GM21390 (cell line): ENCODE results near the gene AMFR.

Experiments
- ATAC-seq: cut with Tn5 transposase; IDR thresholded peaks from one replicate; pipeline ENCODE4 v1.9.1; 2021; ENCODE audit not compliant: unreplicated experiment

AMFR gene

DNA sequence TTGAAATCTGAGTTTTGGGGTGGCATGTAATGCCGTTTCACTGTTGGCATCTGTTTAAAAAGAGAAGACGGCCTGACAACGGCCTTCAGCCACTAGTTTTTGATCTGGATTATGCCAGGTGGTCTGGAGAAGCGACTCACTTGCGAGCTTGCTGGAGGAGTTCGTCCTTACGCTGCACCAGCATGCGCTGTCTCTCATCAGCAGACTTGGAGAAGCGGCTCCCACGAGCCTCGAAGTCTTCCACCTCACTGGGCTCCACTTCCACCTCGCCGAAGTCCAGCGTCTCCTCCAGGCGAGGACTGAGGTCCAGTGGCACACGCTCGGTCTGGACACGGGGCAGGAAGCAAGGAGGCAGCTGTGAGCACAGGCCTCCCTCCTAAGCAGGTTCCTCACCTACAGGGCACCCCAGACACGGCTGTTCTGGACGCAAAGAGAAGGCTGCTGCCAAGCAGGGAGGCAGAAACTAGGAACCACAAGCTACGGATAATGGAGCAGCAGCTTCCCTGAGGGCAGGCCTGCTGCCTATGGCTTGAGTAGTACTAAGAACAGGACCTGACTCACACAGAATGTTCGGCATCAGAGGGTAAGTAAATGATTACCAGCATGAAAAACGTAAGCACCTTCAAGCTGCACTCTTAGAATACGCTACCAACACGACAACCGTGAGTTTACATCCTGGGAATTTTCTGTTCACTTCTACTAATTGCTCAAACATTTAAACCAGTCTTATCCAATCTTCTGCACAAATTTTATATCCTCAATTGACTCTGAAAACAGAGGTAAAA, 61.4 kb downstream of the AMFR start:
- ATAC-seq: no peak

DNA sequence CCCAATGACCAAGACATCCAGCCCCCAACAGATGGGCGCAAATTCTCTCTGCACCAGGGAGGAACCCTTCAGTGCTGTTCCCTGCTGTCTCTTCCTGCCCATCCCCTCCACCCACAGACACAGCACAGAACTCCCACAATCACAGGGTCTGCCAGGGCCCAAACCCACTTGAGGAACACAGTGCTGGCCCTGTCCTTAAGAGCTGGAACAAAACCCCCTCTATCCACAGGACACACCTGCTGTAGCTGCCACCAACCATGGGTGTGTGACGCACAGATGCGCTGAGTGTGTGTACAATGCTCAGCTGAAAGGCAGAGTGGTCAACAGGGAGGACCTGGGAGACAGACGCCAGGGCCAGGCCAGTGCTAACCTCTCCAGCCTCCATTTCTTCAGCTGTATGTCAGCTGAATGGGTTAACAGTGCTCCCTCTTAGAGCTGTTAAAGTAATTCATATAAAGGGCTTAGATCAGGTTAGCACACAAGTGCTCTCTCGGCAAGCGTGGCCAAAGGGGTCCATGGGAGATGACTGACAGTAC, 62.1 kb downstream of the AMFR start:
- ATAC-seq: no peak

DNA sequence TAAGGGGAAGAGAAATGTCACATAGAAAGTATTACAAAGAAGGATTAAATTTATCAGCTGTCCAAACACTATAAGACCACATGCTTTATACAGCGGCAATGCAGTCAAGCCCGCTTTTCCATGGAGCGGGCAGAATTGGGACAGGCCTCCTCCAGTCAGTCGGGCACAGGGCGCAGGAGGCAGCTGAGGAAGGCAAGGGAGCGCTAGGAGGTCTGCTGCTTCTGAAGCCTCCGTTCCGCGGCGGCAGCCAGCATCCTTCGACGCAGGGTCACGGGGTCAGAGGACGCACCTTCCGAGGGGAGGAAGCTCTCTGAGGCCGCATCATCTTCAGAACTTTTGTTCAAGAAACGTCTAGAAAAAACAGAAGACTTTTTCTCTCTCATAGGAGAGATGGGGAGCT, 62.6 kb downstream of the AMFR start:
- ATAC-seq: no peak

DNA sequence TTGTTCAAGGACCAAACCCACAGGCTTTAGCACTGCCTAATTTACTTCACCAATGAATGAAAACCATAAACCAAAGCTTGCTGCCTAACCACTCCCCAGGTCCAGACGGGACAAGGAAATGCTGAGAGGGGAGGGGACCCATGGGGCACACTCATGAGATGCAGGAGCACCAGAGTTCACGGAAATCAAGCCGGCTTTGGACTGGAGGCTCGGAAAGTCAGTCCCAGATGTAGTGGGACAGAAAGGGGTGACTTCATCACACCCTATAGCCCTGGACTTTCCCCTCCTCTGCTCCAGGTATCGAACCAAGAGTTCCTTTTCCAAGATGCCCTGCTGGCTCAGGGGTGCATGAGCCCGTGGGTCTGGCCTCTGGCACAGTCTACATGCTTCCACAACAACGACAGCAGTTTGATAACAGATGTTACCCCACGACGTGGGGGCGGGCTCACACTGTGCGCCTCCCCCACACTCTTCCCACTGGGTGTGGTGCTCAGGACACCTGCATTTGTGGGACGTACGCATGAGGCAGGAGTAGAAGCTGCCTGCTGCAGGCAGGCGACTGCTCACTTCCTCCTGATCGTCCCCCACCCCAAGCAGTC, 63.2 kb downstream of the AMFR start:
- ATAC-seq: no peak

DNA sequence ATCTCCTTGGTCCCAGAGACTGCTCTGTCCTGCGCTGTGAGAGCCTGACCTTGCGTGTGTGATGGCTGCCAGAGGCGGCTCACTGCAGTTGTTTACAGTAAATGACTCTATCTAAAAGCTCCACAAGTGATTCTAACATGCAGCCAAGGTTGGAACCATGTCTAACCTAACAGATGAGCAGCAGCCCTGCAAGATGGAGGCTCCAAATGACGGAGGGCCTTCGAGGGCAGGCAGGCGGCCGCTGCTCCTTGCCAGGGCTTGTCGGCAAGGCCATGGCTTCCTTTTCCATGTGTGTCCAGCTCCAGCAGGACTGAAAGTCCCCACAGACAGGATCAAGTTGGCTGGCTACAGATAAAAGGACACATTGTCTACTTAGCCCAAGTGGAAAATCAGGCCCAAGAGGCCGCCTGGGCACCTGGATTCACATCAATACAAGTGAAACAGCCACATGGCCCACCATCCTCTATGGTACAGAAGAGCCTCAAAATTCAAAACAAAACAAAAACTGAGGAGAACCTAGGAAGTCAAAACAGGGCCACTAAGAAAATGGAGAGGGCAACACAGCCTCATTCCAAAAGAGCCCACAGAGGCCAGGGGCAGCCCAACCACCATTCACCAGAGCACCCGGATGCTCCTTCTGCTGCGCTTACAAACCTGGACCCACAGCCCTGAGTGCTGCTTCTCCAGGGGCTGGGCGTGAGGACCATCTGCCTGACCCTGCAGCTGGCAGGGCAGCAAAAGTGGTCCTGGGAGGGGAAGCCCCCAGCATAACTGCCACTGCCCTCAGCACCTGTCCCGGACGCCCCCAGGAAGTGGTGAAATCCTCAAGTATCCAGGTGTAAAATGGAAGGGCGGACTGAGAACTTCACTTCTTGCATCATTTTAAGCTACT, 65.0 kb downstream of the AMFR start:
- ATAC-seq: no peak

DNA sequence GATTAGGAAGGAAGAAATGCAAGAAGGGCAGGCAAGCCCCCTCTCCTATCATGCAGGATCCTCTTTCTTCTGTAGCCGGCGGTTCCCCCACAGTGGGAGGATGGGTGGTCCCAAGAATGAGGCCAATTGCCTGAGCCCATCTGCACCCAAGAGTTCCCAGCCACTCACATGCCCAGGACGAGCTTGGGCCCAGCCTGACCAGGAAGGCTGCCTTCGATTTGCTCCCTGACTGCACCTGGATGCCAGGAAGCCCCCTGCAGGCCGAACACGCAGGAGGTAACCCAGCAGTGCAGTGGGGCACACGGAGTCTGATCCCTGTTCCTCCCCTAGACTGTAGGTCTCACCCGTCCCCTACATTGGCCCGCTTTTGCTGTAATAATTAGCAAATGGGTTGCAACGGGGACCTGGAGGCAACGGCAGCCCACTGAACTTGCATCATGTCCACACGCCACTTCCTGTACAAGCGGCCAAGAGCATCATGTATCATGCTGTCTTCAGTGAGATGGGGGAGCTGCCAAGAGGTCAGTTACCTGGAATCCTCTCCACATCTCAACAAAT, 67.5 kb downstream of the AMFR start:
- no peak for ATAC-seq

DNA sequence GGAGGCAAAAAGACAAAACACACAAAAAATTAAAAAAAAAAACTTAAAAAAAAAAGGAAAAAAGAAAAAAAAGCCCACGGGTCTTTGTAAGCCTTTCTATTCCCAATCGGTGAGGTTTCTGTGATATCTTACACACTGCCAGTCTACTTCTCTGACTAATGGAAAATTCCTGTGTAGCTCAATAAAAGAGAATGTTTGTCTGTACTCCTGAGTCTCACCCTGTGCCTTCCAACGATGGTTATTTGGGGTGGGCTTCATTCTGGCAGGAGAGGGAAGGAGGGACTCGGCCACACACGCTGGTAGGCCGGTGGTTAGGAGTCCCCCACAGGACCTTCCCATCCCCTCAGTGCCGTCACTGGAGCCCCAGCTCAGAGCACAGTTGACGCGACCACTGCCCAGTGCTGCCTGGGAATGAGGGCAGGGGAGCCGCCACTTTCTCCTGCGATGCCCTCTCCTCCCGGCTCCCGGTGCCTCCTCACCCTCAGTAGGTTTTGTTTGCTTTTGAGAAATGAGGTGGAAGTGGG, 68.0 kb downstream of the AMFR start:
- ATAC-seq: no peak

DNA sequence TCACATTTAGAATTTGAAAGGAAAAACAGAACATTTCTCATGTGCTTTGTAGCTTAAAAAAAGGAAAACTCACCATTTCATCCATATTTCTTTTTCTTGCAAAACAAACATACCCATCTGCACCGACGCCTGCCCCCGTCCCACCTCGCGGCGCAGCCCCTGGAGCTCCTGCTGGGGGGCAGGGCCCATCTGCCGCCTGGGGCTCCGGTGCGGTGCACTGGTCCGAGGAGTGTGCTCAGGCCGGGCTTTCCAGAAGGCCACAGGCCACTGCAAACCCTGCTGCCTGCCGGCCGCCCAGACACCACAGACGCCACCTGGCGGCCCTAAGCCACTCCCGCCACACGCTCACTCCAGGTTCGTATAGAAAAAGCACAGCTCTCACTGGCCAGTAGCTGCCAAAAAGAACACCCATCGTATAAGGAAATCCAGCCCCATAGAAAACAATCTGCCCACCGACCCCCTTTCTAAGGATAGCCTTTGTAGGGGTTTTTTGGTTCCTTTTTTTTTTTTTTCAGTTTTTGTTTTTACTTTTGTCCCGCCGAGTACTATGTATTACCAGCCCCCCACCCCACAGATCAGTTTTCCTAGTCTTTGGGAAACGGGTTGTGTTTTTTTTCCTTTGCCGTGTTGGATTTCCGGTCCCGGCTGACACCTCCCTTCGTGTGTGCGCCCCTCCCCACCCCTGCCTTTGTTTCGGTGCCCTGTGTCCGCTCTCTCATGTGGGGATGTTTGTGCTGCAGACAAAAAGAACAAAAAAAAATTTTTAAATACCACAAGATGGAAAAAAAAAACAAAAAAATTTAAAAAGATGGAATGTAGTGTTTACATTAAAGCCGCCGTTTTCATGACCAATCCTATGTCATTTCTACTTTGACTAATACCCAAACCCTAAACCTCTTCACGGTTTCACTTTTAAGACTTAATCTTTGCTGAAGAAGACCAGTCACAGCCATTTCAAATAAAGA, 68.8 kb downstream of the AMFR start:
- peak; percentile 94 for ATAC-seq

DNA sequence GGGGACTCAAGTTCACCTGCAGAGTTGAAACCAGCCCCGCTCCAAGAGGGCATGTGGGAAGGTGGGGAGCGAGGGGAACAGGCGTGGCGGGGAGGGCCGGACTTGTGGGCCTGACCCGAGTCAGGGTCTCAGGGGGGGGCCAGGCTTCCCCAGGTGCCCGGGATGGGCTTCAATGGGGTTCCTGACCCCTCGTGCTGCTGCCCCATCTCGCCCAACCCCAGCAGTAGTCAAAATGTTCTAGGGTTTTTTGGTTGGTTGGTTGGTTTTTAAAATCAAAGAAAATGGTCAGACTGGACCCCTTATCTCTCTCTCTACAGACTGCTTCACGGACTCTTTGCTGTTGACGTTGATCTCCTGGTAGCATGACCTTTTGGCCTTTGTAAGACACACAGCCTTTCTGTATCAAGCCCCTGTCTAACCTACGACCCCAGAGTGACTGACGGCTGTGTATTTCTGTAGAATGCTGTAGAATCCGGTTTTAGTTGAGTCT, 69.5 kb downstream of the AMFR start:
- ATAC-seq: no peak

DNA sequence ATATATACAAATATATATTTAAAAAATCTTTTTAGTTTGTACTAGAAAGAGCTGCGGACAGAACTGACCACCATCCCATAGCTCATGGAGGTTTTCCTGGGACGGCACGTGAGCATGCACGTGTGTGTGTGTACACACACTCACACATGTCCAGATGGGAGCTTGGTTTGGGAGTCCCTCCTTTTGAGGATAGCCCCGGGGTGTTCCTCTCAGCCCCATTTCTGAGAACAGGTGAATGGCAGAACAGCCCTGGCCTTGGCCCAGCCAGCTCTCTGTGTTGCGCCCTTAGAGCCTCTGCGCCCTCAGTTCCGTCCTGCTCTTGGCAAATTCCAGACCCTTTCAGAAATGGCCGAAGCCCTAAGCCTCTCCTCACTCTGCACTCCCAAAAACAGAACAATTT, 70.1 kb downstream of the AMFR start:
- no peak for ATAC-seq

DNA sequence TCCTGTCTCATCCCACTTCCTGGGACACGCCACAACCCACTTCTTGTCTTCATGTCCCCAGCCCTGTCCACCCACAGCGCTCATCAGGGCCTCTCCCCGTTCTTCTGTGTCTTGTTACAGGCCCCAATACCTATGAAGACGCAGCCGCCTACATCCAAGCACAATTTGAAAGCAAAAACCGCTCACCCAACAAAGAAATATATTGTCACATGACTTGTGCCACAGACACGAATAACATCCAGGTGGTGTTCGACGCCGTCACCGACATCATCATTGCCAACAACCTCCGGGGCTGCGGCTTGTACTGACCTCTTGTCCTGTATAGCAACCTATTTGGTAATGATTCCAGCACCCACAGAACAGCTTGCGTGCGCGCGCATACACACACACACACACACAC, 70.6 kb downstream of the AMFR start:
- no peak for ATAC-seq

DNA sequence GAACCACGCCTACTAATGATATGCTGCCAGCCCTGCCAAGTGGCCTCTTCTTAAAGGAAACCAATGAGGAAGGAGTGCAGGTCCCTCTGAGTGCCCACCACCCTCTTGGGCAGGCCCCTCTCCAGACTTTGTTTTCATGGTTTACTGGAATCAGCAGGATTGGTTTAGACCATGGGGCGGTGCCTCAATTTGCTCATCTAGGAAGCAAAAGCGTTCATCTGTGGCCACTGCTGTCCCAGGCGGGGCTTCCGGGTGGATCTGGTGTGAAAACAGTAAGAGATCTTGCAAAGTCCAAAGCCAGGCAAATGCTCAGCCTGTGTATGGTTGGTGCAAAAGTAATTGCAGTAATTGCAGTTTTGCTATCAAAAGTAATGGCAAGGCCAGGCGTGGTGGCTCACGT, 71.3 kb downstream of the AMFR start:
- ATAC-seq: no peak

DNA sequence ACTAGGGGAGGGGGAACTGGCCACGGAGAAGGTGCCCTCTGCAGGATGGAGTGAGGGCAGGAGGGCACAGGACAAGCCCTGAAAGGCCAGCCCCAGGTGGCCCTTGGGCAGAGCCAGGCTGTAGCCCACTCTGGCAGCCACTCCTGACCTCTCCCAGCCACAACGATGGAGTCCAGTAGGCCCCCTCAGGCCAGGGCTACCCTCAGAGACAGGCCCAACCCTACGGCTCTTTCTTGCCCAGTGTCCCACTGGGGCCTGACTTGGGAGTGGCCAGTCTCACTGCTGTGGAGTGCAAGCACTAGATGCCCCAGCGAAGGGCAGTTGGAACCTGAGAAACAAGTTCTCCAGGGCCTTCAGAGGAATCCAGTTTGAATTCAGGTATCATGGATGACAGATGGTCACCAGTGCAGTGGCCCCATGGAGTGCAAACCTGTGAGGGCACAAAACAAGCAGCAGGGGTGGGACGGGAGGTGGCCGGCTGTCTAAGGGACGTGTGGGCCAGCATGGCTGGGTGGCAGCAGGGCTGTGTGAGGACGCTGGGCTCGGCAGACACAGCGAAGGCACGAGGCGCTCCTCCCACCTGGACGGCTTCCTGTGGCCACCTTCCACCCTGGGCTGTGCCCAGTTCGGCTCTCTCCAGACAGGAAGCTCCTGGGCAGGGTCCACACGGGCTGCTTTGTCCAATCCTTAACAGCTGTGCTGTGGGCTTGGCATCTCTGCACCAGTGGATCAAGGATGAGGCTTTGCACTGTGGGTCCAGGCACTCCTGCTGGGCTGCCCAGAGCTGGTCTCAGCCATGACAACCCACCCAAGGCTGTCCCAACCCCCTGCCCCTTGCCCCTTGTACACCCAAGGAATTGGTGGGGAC, 72.1 kb downstream of the AMFR start:
- no peak for ATAC-seq

DNA sequence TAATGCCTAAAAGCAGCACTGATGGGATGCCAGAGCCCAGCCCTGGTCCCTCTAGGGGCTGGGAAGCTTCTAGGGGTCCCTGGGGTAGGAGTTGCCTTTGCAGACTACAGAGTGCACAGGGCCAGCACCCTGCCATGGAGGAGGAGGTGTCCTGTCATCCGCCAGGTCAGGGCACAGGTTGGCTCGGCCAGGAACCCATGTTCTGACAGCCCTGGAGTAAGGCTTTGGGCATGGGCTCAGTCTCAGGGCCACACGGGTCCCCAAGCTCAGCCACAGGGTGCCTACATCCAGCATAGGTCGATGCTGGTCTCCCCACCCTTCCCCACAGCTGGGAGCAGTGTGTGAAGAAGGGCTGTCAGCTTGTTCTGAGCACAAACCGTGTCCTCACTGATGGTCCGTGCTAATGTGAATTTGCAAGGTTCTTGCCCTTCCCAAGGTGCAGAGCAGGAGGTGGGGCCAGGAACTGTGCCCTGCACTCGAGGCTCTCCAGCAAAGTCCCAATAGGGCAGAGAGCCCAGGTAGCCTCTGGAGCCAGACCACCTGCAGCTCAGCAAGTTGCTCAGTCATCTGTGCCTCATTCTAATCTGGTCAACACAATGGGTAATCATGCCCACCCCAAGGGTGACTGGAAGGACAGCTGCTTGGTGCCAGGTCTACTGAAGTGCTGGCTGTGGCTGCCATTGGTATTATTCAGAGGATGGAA, 72.8 kb downstream of the AMFR start:
- ATAC-seq: no peak

DNA sequence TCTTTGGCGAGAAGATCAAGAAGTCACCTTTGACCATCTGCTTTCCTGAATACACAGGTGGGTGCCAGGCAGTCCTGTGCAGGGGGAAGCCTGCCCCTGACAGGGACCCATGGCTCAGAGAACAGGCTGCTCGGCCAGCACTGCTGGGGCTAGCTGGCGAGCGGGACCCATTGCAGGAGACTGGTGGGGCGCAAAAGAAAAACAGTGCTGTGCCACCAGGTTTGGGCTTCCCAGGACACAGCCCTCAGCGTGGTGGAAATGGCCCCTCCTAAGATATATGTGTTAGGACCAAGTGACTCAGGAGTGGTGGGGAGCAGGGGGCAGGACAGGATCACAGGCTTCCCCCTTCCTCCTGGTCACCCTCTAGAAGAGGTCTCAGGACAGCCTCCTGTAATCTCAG, 73.9 kb downstream of the AMFR start:
- no peak for ATAC-seq

DNA sequence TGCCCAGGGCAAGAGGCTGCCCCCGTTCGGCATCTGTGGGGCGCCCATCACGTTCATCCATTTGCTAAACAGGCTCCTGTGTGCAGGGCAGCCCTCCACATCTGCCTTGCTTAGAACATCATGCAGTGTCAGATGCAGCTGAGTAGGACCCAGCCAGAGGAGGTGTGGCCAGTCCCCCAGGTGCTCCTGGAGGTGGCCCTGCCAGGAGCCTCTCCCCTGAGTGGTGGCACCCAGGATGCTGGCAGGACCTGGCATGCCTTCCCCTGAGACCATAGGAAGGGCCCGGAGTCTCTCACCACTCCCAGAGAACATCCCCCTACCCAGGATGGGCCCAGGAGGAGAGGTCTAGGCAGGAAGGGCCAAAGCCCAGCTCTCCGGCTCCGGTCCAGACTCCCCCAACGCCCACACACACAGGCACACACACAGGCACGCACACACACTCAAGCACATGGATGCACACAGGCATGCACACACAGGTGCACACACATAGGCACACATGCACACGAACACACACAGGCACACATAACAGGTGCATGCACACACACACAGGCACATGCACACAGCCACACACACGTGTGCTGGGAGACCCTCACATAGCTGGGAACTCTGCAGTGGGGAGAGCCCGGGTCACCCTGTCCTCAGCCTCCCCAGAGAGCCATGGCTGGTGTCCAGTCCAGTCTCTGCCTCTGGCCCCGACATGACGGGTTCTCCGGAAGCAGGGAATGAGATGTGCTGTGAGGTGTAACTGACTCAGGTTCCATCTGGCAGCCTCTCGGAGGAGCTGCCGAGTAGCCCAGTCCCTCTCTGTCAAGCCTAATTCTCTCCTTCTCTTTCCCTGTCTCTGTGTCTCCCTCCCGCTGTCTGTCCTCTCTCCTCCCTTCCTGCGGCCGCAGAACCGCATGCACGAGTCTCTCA, 74.6 kb downstream of the AMFR start:
- no peak for ATAC-seq

DNA sequence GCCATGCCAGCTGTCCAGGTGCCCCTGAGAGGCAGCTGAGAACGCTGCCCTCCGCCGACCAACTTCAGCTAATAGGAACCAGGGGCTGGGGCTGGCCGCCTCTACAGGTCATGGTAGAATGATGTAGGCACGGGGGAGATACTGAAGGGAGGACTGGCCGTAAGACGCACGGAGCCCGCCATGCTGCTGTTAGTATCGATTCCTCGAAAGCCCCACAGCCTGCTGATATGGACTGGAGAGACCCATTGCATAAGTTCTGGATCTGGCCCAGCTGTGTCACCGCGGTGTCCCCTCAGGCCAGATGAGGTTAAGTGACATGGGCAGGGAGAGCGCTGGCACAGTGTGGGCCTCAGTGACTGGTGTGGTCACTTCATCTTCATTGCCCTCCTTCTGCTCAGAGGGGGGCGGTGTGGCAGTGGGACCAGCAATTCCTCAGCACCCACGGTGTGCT, 75.6 kb downstream of the AMFR start:
- no peak for ATAC-seq
